IPS-20b (cell line): ENCODE data around the gene DAGLB.
"Not testable (repeated sequence)": the region's sequence is repeated elsewhere in the genome, so short reads cannot be mapped to it uniquely, and the experiment has no call there.

Experiments used
- H3K27ac ChIP-seq: one replicate; pipeline ENCODE4 v1.5.1; 2013; ENCODE audit warnings: low read length
- H3K27me3 ChIP-seq: 2 replicates; pipeline ENCODE4 v1.6.1; 2013; ENCODE audit warnings: mild to moderate bottlenecking, low read length, inconsistent platforms; ENCODE audit not compliant: insufficient read depth
- H3K36me3 ChIP-seq: 2 replicates; pipeline ENCODE4 v1.6.1; 2013; ENCODE audit warnings: low read depth, mild to moderate bottlenecking, inconsistent platforms, low read length, moderate library complexity; ENCODE audit not compliant: insufficient read depth
- H3K4me1 ChIP-seq: 2 replicates; pipeline ENCODE4 v1.6.1; 2013; ENCODE audit warnings: mild to moderate bottlenecking, control low read depth, inconsistent platforms, low read length, moderate library complexity; ENCODE audit not compliant: insufficient read depth
- H3K4me3 ChIP-seq: 2 replicates; pipeline ENCODE4 v1.5.1; 2013; ENCODE audit warnings: mild to moderate bottlenecking, low read length, inconsistent platforms
- H3K9ac ChIP-seq: 2 replicates; pipeline ENCODE4 v1.6.1; 2013; ENCODE audit warnings: low read depth, mild to moderate bottlenecking, inconsistent platforms, low read length, moderate library complexity
- H3K9me3 ChIP-seq: 2 replicates; pipeline ENCODE4 v1.6.1; 2013; ENCODE audit warnings: mild to moderate bottlenecking, low read depth, low read length, inconsistent platforms; ENCODE audit not compliant: insufficient read depth

Gene DAGLB

GRCh38 chr7:6406121-6406520, 41.6 kb downstream of the DAGLB start:
- no peak overlapping the region for H3K27ac ChIP-seq
- no peak overlapping the region for H3K4me3 ChIP-seq
- no peaks in the 10 kb centered on the region for H3K9me3 ChIP-seq
- H3K36me3 ChIP-seq = peaks cover 90% of the 10 kb centered on the region
- no peaks in the 10 kb centered on the region for H3K27me3 ChIP-seq
- H3K4me1 ChIP-seq = no peaks in the 10 kb centered on the region
- H3K9ac ChIP-seq = no peak overlapping the region

DNA sequence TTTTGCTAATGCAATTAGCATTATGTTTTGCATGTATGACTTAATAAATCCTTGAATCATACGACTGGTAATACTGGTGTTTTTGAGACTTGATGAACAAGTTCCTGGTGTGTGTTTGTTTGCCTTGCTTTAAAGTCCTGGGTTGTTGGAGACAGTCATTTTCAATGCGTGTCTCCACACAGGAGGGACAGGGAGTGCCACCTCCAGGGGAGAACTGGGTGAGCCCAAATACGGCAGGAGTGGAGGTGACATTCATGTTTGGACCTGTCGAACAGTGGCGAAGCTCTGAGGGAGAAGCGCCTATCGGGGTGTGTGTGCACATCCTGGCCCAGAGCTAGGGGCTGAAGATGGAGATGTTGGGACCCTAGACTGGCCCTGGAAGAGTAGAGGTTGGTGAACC, 43.8 kb downstream of the DAGLB start:
- no peak overlapping the region for H3K27ac ChIP-seq
- no peaks in the 10 kb centered on the region for H3K4me1 ChIP-seq
- H3K4me3 ChIP-seq = no peak overlapping the region
- H3K36me3 ChIP-seq = peaks cover 84% of the 10 kb centered on the region
- no peaks in the 10 kb centered on the region for H3K9me3 ChIP-seq
- H3K27me3 ChIP-seq = no peaks in the 10 kb centered on the region
- H3K9ac ChIP-seq = no peak overlapping the region

DNA sequence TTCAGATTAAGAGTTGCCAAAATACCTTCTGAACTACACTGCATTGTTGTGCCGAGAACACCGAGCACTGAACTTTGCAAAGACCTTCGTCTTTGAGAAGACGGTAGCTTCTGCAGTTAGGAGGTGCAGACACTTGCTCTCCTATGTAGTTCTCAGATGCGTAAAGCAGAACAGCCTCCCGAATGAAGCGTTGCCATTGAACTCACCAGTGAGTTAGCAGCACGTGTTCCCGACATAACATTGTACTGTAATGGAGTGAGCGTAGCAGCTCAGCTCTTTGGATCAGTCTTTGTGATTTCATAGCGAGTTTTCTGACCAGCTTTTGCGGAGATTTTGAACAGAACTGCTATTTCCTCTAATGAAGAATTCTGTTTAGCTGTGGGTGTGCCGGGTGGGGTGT, 45.0 kb downstream of the DAGLB start:
- no peak overlapping the region for H3K9ac ChIP-seq
- no peaks in the 10 kb centered on the region for H3K9me3 ChIP-seq
- no peaks in the 10 kb centered on the region for H3K27me3 ChIP-seq
- H3K36me3 ChIP-seq = peaks cover 82% of the 10 kb centered on the region
- no peak overlapping the region for H3K4me3 ChIP-seq
- H3K4me1 ChIP-seq = peaks cover 3% of the 10 kb centered on the region; the same call in 1 of the 2 replicates
- H3K27ac ChIP-seq = no peak overlapping the region

DNA sequence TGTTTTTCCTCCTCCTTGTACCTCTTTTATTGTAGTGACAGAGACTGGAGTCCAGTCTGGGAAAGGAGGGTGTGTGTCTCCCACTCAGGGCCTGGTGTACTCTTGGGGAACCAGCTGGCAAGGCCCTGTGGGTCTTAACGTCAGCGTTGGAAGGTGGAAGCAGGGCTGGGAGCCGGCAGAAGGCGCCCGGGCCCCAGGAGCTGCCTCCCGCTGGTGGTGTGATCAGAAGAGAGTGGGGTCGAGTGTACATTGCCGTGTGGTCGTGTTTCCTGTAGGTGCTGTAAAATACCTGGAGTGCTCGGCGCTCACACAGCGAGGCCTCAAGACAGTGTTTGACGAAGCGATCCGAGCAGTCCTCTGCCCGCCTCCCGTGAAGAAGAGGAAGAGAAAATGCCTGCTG, 45.7 kb downstream of the DAGLB start:
- Histone ChIP-seq H3K27me3 (no peaks in the 10 kb centered on the region), H3K9ac (no peak overlapping the region), H3K9me3 (no peaks in the 10 kb centered on the region), H3K27ac (no peak overlapping the region), H3K4me1 (peaks cover 3% of the 10 kb centered on the region; the same call in 1 of the 2 replicates), H3K4me3 (no peak overlapping the region), H3K36me3 (peaks cover 76% of the 10 kb centered on the region)

- peaks cover 72% of the 10 kb centered on the region for H3K36me3 ChIP-seq
- no peaks in the 10 kb centered on the region for H3K9me3 ChIP-seq
- H3K4me3 ChIP-seq = no peak overlapping the region
- H3K9ac ChIP-seq = no peak overlapping the region
- H3K4me1 ChIP-seq = peaks cover 3% of the 10 kb centered on the region; the same call in 1 of the 2 replicates
- no peaks in the 10 kb centered on the region for H3K27me3 ChIP-seq
- no peak overlapping the region for H3K27ac ChIP-seq
Observed at GRCh38 chr7:6401536-6401935, 46.2 kb downstream of the DAGLB start.

GRCh38 chr7:6400243-6401105, 47.3 kb downstream of the DAGLB start:
- H3K9ac ChIP-seq, H3K27ac ChIP-seq: not testable (repeated sequence)
- peaks cover 70% of the 10 kb centered on the region for H3K36me3 ChIP-seq

DNA sequence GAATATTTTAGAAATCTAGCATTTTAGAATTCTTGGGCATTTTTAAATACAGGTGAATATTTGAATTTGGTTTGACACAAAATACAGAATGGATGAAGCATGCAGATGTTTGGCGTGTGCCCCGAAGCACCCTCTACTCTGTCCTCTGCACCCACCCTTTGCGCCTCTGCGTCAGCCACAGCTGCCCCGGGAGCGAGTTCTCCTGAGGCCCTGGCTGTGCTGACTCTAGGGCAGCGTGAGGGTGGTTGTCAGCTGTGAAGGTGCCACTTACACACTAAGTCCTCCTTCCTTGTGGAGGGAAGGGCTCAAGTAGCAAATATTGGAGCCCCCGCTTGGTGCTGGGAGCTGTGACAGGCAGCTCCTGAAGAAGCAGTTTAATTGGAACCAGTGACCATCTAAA, 48.4 kb downstream of the DAGLB start:
- H3K9me3 ChIP-seq = no peaks in the 10 kb centered on the region
- peaks cover 62% of the 10 kb centered on the region for H3K36me3 ChIP-seq
- H3K4me3 ChIP-seq = no peak overlapping the region
- H3K4me1 ChIP-seq = peaks cover 3% of the 10 kb centered on the region; the same call in 1 of the 2 replicates
- H3K27ac ChIP-seq = no peak overlapping the region
- no peaks in the 10 kb centered on the region for H3K27me3 ChIP-seq
- H3K9ac ChIP-seq = no peak overlapping the region

More at GRCh38 chr7:6400243-6401105, 47.3 kb downstream of the DAGLB start:
- H3K4me1 ChIP-seq, H3K27me3 ChIP-seq, H3K9me3 ChIP-seq, H3K4me3 ChIP-seq: not testable (repeated sequence)

- peaks cover 3% of the 10 kb centered on the region; the same call in 1 of the 2 replicates for H3K4me1 ChIP-seq
- H3K9ac ChIP-seq = no peak overlapping the region
- H3K27ac ChIP-seq = no peak overlapping the region
- H3K4me3 ChIP-seq = no peak overlapping the region
- no peaks in the 10 kb centered on the region for H3K9me3 ChIP-seq
- H3K36me3 ChIP-seq = peaks cover 62% of the 10 kb centered on the region
- H3K27me3 ChIP-seq = no peaks in the 10 kb centered on the region
Observed at GRCh38 chr7:6398943-6399342, 48.8 kb downstream of the DAGLB start.

DNA sequence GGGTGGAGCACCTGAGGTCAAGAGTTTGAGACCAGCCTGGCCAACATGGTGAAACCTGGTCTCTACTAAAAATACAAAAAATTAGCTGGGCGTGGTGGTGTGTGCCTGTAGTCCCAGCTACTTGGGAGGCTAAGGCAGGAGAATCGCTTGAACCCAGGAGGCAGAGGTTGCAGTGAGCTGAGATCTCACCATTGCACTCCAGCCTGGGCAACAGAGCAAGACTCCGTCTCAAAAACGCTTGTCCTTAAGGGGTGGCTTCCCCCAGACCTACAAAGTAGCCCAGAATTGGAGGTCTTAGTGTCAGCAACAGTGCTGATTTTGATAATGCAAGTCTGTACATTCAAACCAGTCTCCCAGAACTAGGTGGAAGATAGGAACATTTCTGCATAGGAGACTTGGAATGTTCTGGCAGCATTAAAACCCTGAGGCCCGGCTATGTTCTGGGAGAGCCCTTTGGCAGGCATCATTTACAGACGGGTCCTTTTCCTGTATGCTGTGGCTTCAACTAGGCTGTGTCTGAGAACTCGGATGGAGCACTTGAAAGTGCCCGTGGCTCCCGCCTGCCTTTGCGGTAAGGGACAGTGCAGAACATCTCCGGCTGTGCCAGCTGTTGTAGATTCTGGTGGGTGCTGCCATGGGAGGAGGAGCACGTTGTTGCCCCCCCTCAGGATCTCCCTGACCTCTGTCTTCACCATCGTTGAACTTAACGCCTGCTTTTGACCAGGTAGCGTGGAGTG, 49.8 kb downstream of the DAGLB start:
- not testable (repeated sequence) for H3K4me3 ChIP-seq, H3K27me3 ChIP-seq, H3K9me3 ChIP-seq, H3K4me1 ChIP-seq, H3K27ac ChIP-seq, H3K9ac ChIP-seq
- peaks cover 62% of the 10 kb centered on the region for H3K36me3 ChIP-seq

DNA sequence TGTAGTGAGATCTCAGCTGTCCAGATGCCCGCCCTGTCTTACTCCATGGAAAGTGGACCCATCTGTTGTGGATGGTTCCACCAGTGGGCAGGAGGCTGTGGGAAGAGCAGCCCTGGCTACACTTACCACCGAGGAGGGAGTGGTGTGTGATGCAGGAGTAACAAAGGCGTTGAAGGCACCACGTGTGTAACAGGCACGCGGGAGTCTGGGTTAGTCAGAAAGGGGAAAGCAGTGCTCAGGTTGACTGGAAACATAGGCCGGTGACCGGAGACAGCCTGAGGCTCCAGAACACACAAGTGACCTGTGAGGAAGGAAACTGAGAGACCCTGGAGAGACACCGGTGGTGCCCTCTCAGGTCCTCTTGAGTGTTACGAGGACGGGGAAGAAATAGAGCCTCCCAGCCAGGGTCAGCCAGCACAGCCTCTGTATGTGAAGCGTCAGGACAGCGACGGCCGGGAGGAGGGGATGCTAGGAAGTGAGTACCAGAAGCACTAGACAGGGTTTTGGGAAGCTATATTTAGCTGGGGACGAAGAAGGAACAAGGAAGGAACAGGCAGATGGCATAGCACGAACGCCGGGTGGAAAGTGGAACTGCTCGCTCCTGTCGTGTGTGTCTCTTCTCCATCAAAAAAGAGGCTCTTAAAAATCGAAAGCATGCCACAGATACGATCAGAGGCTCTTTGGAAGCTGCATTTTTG, 51.7 kb downstream of the DAGLB start:
- Histone ChIP-seq H3K36me3 (peaks cover 63% of the 10 kb centered on the region), H3K9ac (no peak overlapping the region), H3K4me1 (peaks cover 3% of the 10 kb centered on the region; the same call in 1 of the 2 replicates)

DNA sequence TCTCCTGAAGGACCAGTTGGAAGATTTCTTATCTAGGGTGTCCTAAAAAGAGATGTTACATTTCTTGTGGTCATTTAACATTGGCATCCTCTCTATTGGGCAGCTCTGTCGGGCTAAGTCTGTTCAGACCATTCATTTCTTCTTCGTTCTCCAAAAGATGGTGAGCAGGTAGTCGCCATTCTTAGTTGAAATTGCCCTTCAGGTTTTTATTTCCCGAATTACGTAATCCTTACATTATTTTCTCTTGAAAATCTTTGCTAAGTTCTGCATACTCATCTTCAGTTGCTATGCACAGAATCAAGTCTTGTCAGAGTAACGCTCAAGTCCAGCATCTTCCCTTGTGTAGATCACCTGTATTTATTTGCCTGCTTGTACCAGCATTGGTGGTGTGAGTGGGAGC, 53.6 kb downstream of the DAGLB start:
- H3K27me3 ChIP-seq = no peaks in the 10 kb centered on the region
- no peak overlapping the region for H3K9ac ChIP-seq
- peaks cover 3% of the 10 kb centered on the region; the same call in 1 of the 2 replicates for H3K4me1 ChIP-seq
- H3K9me3 ChIP-seq = no peaks in the 10 kb centered on the region
- H3K36me3 ChIP-seq = peaks cover 70% of the 10 kb centered on the region
- H3K4me3 ChIP-seq = no peak overlapping the region
- no peak overlapping the region for H3K27ac ChIP-seq

More for the DNA sequence above, 51.7 kb downstream of the DAGLB start:
- Histone ChIP-seq H3K9me3 (no peaks in the 10 kb centered on the region), H3K4me3 (no peak overlapping the region), H3K27ac (no peak overlapping the region), H3K27me3 (no peaks in the 10 kb centered on the region)
